Mesenchymal stem cell (in vitro differentiated cells and primary cell): ENCODE data around the gene ITFG1.
"Not testable (repeated sequence)": the region's sequence is repeated elsewhere in the genome, so short reads cannot be mapped to it uniquely, and the experiment has no call there.

Source experiments
- DNase-seq: peaks from one replicate; pipeline ENCODE4 v3.0.0-alpha.2; 2013
- H2AFZ ChIP-seq: one replicate; pipeline ENCODE4 v1.6.1; 2013; ENCODE audit warnings: low read depth, mild to moderate bottlenecking, control low read depth, inconsistent platforms, low read length, moderate library complexity
- H2AK5ac ChIP-seq: 2 replicates; pipeline ENCODE4 v1.6.1; 2013; ENCODE audit warnings: low read length, moderate library complexity, mild to moderate bottlenecking, inconsistent platforms; ENCODE audit not compliant: severe bottlenecking
- H2BK120ac ChIP-seq: one replicate; pipeline ENCODE4 v1.6.1; 2013; ENCODE audit warnings: low read depth, mild to moderate bottlenecking, inconsistent platforms, low read length, moderate library complexity
- H2BK12ac ChIP-seq, 2 experiments: one replicate each; pipeline ENCODE4 v1.6.1; 2013; ENCODE audit warnings: inconsistent platforms in 2 of 2, low read length in 2 of 2, mild to moderate bottlenecking in 2 of 2, moderate library complexity in 2 of 2, control low read depth in 1 of 2
- H2BK15ac ChIP-seq: one replicate; pipeline ENCODE4 v1.6.1; 2013; ENCODE audit warnings: mild to moderate bottlenecking, low read depth, inconsistent platforms; ENCODE audit not compliant: poor library complexity, severe bottlenecking
- H2BK5ac ChIP-seq: 2 replicates; pipeline ENCODE4 v1.6.1; 2013; ENCODE audit warnings: low read depth, mild to moderate bottlenecking, low read length, control low read depth, inconsistent platforms; ENCODE audit not compliant: poor library complexity, severe bottlenecking
- H3K14ac ChIP-seq, 2 experiments: one replicate each; pipeline ENCODE4 v1.6.1; 2013; ENCODE audit warnings: inconsistent platforms in 2 of 2, low read length in 2 of 2, control low read depth in 1 of 2, mild to moderate bottlenecking in 1 of 2, moderate library complexity in 1 of 2
- H3K18ac ChIP-seq, 2 experiments: one replicate each; pipeline ENCODE4 v1.6.1; 2013; ENCODE audit warnings: inconsistent platforms in 2 of 2, low read length in 2 of 2, control low read depth in 1 of 2, low read depth in 1 of 2, mild to moderate bottlenecking in 1 of 2
- H3K23ac ChIP-seq, 2 experiments: one replicate each; pipeline ENCODE4 v1.6.1; 2013; ENCODE audit warnings: inconsistent platforms in 2 of 2, low read length in 2 of 2, mild to moderate bottlenecking in 2 of 2, moderate library complexity in 2 of 2, control low read depth in 1 of 2
- H3K27ac ChIP-seq: 2 replicates; pipeline ENCODE4 v1.5.1; 2013; ENCODE audit warnings: mild to moderate bottlenecking, moderate library complexity, low read length, control low read depth, inconsistent platforms; ENCODE audit not compliant: poor library complexity, severe bottlenecking
- H3K27me3 ChIP-seq, 2 experiments: 2 replicates each; pipeline versions ENCODE4 v1.6.1 to v1.7.0; 2013; ENCODE audit warnings: low read length in 2 of 2, mild to moderate bottlenecking in 2 of 2, moderate library complexity in 2 of 2, control low read depth in 1 of 2, inconsistent platforms in 1 of 2; ENCODE audit not compliant: control insufficient read depth in 1 of 2, insufficient read depth in 1 of 2
- H3K36me3 ChIP-seq, 2 experiments: 2 replicates each; pipeline versions ENCODE4 v1.6.1 to v1.7.0; 2013; ENCODE audit warnings: low read length in 2 of 2, control low read depth in 1 of 2, inconsistent platforms in 1 of 2, low read depth in 1 of 2, mild to moderate bottlenecking in 1 of 2; ENCODE audit not compliant: insufficient read depth in 2 of 2, control insufficient read depth in 1 of 2
- H3K4ac ChIP-seq, 2 experiments: one replicate each; pipeline ENCODE4 v1.6.1; 2013; ENCODE audit warnings: inconsistent platforms in 2 of 2, low read length in 2 of 2, mild to moderate bottlenecking in 2 of 2, moderate library complexity in 2 of 2, control low read depth in 1 of 2, low read depth in 1 of 2
- H3K4me1 ChIP-seq: 2 replicates; pipeline ENCODE4 v1.6.1; 2013; ENCODE audit warnings: low read depth, low read length, control low read depth; ENCODE audit not compliant: control insufficient read depth, insufficient read depth
- H3K4me2 ChIP-seq: 2 replicates; pipeline ENCODE4 v1.6.1; 2013; ENCODE audit warnings: low read length, mild to moderate bottlenecking, inconsistent platforms; ENCODE audit not compliant: poor library complexity, severe bottlenecking
- H3K4me3 ChIP-seq, 2 experiments: 2 replicates each; pipeline versions ENCODE4 v1.5.1 to v1.7.0; 2013; ENCODE audit warnings: low read length in 2 of 2, mild to moderate bottlenecking in 2 of 2, control low read depth in 1 of 2, low read depth in 1 of 2; ENCODE audit not compliant: insufficient read depth in 1 of 2
- H3K79me1 ChIP-seq: replicated peaks from 2 replicates; pipeline ENCODE4 v1.6.1; 2013; ENCODE audit warnings: mild to moderate bottlenecking, control low read depth, low read length, inconsistent platforms; ENCODE audit not compliant: poor library complexity, severe bottlenecking
- H3K9ac ChIP-seq: 2 replicates; pipeline ENCODE4 v1.7.0; 2013; ENCODE audit warnings: mild to moderate bottlenecking, low read length, moderate library complexity
- H3K9me3 ChIP-seq: 2 replicates; pipeline ENCODE4 v1.7.0; 2013; ENCODE audit warnings: mild to moderate bottlenecking, low read length; ENCODE audit not compliant: control insufficient read depth
- H4K8ac ChIP-seq: one replicate; pipeline ENCODE4 v1.6.1; 2013; ENCODE audit warnings: inconsistent platforms, mild to moderate bottlenecking, low read length, moderate library complexity
- H4K91ac ChIP-seq: one replicate; pipeline ENCODE4 v1.6.1; 2013; ENCODE audit warnings: mild to moderate bottlenecking, low read length, inconsistent platforms
- whole genome bisulfite sequencing: methylation state at CpG from one replicate; pipeline ENCODE4 v1.1.7; 2013; ENCODE audit warnings: mixed read lengths; 5-methylcytosine and 5-hydroxymethylcytosine counted together

Gene ITFG1

DNA sequence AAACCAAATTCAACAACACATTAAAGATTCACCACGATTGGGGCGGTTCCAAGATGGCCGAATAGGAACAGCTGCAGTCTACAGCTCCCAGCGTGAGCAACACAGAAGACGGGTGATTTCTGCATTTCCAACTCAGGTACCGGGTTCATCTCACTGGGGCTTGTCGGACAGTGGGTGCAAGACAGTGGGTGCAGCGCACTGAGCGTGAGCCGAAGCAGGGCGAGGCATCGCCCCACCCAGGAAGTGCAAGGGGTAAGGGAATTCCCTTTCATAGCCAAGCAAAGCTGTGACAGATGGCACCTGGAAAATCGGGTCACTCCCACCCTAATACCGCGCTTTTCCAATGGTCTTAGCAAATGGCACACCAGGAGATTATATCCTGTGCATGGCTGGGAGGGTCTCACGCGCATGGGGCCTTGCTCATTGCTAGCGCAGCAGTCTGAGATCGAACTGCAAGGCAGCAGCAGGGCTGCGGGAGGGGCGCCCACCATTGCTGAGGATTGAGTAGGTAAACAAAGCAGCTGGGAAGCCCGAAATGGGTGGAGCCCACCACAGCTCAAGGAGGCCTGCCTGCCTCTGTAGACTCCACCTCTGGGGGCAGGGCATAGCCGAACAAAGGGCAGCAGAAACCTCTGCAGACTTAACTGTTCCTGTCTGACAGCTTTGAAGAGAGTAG, 113.7 kb downstream of the ITFG1 start:
- DNase-seq, H3K27me3 ChIP-seq, H3K79me1 ChIP-seq, H3K4ac ChIP-seq, H3K27ac ChIP-seq, H2BK5ac ChIP-seq, H3K14ac ChIP-seq, H3K4me2 ChIP-seq, H3K9ac ChIP-seq, H2AK5ac ChIP-seq, H4K8ac ChIP-seq, H2BK120ac ChIP-seq, H3K36me3 ChIP-seq, H2AFZ ChIP-seq, H3K9me3 ChIP-seq, H3K4me1 ChIP-seq, H3K23ac ChIP-seq, H3K18ac ChIP-seq, H2BK12ac ChIP-seq, H2BK15ac ChIP-seq, H3K4me3 ChIP-seq, H4K91ac ChIP-seq: not testable (repeated sequence)
- WGBS: 97% methylated on average over 23 of the region's 23 CpGs

DNA sequence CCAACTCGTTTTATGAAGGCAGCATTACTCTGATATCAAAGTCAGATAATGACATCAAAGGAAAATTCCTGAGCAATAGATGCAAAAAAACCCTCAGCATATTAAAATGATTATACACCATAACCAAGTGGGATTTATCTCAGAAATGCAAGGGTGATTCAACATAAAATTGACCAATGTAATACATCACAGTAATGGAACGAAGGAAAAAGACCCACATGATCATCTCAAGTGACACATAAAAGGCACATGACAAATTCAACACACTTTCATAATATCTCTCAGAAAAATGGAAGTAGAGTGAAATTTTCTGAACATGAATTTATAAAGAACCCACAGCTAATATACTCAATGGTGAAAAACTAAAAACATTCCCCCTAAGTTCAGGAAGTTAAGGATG, 118.8 kb downstream of the ITFG1 start:
- no peak overlapping the region for H3K27ac ChIP-seq
- H2BK5ac ChIP-seq: no peak overlapping the region
- no peak overlapping the region for H2AFZ ChIP-seq
- H3K4ac ChIP-seq: no peak overlapping the region
- no peaks in the 10 kb centered on the region for H3K4me1 ChIP-seq
- H2BK12ac ChIP-seq: no peak overlapping the region
- H3K79me1 ChIP-seq: peaks cover 3% of the 10 kb centered on the region
- peak overlapping the region; percentile 11 for H3K9ac ChIP-seq
- no peak for DNase-seq
- H3K4me2 ChIP-seq: no peak overlapping the region
- peaks cover 19% of the 10 kb centered on the region for H3K9me3 ChIP-seq
- H3K18ac ChIP-seq: no peak overlapping the region
- 100% methylated on average over 1 of the region's 2 CpGs for WGBS
- H4K91ac ChIP-seq: no peak overlapping the region
- peaks cover 7 to 9% of the 10 kb centered on the region in 2 experiments for H3K36me3 ChIP-seq
- H3K23ac ChIP-seq: no peak overlapping the region
- H3K27me3 ChIP-seq: no peaks in the 10 kb centered on the region
- H2BK15ac ChIP-seq: no peak overlapping the region
- H2AK5ac ChIP-seq: no peak overlapping the region
- no peak overlapping the region for H3K14ac ChIP-seq
- no peak overlapping the region for H4K8ac ChIP-seq
- H3K4me3 ChIP-seq: no peak overlapping the region
- no peak overlapping the region for H2BK120ac ChIP-seq

DNA sequence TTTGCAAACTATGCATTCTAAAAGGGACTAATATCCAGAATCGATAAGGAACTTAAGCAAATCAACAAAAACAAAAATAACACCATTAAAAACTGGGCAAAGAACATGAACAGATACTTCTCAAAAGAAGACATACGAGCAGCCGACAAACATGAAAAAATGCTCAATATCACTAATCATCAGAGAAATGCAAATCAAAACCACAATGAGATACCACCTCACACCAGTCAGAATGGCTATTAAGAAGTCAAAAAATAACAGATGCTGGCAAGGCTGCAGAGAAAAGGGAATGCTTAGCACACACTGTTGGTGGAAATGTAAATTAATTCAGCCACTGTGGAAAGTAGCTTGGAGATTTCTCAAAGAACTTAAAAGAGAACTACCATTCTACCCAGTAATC, 130.3 kb downstream of the ITFG1 start:
- H2BK5ac ChIP-seq, H2BK12ac ChIP-seq, H3K4ac ChIP-seq, H2BK120ac ChIP-seq, H3K18ac ChIP-seq, H4K8ac ChIP-seq, H3K79me1 ChIP-seq, H3K9ac ChIP-seq, H2AFZ ChIP-seq, H3K23ac ChIP-seq, H3K4me1 ChIP-seq, H3K4me3 ChIP-seq, H3K4me2 ChIP-seq, H2BK15ac ChIP-seq, H3K14ac ChIP-seq, H2AK5ac ChIP-seq, H3K27me3 ChIP-seq, H3K36me3 ChIP-seq, H3K27ac ChIP-seq, H3K9me3 ChIP-seq, DNase-seq, H4K91ac ChIP-seq: not testable (repeated sequence)
- WGBS: 99% methylated on average over 3 of the region's 3 CpGs

DNA sequence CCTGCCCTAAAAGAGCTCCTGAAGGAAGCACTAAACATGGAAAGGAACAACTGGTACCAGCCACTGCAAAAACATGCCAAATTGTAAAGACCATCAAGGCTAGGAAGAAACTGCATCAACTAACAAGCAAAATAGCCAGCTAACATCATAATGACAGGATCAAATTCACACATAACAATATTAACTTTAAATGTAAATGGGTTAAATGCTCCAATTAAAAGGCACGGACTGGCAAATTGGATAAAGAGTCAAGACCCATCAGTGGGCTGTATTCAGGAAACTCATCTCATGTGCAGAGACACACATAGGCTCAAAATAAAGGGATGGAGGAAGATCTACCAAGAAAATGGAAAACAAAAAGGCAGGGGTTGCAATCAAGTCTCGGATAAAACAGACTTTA, 136.6 kb downstream of the ITFG1 start:
- not testable (repeated sequence) for H3K79me1 ChIP-seq, H3K4me3 ChIP-seq, H3K18ac ChIP-seq, H3K36me3 ChIP-seq, H4K8ac ChIP-seq, H2BK15ac ChIP-seq, H4K91ac ChIP-seq, DNase-seq, H2AFZ ChIP-seq, H3K9ac ChIP-seq, H3K27ac ChIP-seq, H3K27me3 ChIP-seq, H3K23ac ChIP-seq, H3K9me3 ChIP-seq, H2BK12ac ChIP-seq, H2BK5ac ChIP-seq, H3K4me1 ChIP-seq, H3K14ac ChIP-seq, H3K4ac ChIP-seq, H2BK120ac ChIP-seq, H2AK5ac ChIP-seq, H3K4me2 ChIP-seq
- 100% methylated on average over 2 of the region's 2 CpGs for WGBS
